COLO829 (cell line): ENCODE results near the gene BATF.

Experiments
- DNase-seq: peaks from one replicate; pipeline ENCODE4 v3.0.0; 2012; ENCODE audit warnings: low spot score

BATF gene

GRCh38 chr14:75533791-75534555 lies 11.7 kb downstream of the BATF start:
- DNase-seq: no peak

GRCh38 chr14:75535164-75535898 lies 13.1 kb downstream of the BATF start:
- DNase-seq: no peak

- DNase-seq: no peak
These were observed 14.8 kb downstream of the BATF start for GRCh38 chr14:75537071-75537470.

- DNase-seq: no peak
These were observed 16.9 kb downstream of the BATF start for GRCh38 chr14:75539162-75539560.

- no peak for DNase-seq
These were observed 17.6 kb downstream of the BATF start for GRCh38 chr14:75539561-75540478.

- no peak for DNase-seq
These were observed 18.2 kb downstream of the BATF start for GRCh38 chr14:75540479-75540851.

- no peak for DNase-seq
These were observed 20.4 kb downstream of the BATF start for GRCh38 chr14:75542588-75543091.

- DNase-seq: no peak
These were observed 21.0 kb downstream of the BATF start for GRCh38 chr14:75543253-75543652.

- DNase-seq: no peak
These were observed 21.5 kb downstream of the BATF start for GRCh38 chr14:75543786-75544185.

- DNase-seq: no peak
These were observed 23.6 kb downstream of the BATF start for GRCh38 chr14:75545907-75546306.

GRCh38 chr14:75547552-75548250 lies 25.4 kb downstream of the BATF start:
- DNase-seq: no peak

- DNase-seq: no peak
These were observed 26.3 kb downstream of the BATF start for GRCh38 chr14:75548544-75548943.

GRCh38 chr14:75549169-75549568 lies 26.9 kb downstream of the BATF start:
- no peak for DNase-seq

GRCh38 chr14:75551021-75551420 lies 28.8 kb downstream of the BATF start:
- no peak for DNase-seq

- DNase-seq: no peak
These were observed 30.9 kb downstream of the BATF start for GRCh38 chr14:75553157-75553556.

GRCh38 chr14:75553761-75554364 lies 31.6 kb downstream of the BATF start:
- DNase-seq: no peak

- DNase-seq: no peak
These were observed 32.2 kb downstream of the BATF start for GRCh38 chr14:75554482-75554881.

GRCh38 chr14:75558440-75558839 lies 36.2 kb downstream of the BATF start:
- no peak for DNase-seq

- no peak for DNase-seq
These were observed 36.8 kb downstream of the BATF start for GRCh38 chr14:75559045-75559444.

GRCh38 chr14:75559451-75560222 lies 37.4 kb downstream of the BATF start:
- no peak for DNase-seq
